ENCODE results near the gene TMEM63A. TPM values are rescaled to one million over a fixed set of nuclear protein-coding genes. Genes with fewer than 3 reads are reported as not detected.
"Not testable (repeated sequence)": the region's sequence is repeated elsewhere in the genome, so short reads cannot be mapped to it uniquely, and the experiment has no call there.

The TMEM63A gene
- total RNA-seq, 1 experiment from 2014 or later, result 93.9 TPM

DNA sequence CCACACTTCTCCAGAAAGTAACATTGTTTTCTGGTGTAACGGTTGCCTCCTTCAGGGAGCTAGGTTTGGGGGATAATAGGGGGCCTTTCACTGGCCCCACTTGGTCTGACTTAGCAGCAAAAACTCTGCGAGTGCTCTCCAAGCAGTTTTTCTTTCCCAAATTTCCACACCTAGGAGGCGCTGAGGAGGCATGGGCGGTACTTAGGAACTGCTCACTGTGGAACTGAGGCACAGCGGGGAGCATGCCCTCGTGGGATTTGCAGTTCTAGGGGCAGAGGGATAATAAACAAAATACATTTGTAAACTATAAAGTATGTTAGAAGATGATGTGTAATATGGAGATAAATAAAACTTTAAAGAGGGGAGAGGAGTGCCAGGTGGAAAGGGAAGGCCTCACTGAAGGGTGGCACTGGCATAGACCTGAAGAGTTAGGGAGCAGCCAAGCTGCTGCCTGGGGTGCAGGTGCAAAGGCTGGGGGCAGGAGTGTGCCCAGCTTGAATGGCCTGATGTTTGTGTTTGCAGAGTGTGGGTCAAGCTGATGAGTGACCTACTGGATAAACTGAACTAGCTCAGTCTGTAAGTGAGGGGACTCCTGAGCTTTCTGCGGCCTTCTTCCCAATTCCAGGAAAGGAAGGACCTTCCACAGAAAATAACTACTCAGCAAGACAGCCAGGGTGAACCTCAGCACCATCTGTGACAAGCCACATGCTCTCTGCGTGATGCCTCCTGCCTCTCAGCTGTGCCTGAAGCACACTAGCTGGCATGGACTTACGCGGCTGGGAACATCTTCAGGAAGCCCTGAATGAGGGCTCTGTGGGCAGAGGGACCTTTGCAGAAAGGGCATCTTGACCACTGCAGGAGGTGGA is 70.3 kb downstream of the TMEM63A start:
- no TSS peak for BruUV-seq (replicated peaks)
- H3K4me3 ChIP-seq (ENCODE audit: low read depth, low read length), result no peak overlapping the region
- Mint-ChIP-seq H3K36me3 (ENCODE audit: insufficient read depth, unreplicated experiment) (peaks cover 19% of the 10 kb centered on the region), H3K27ac (ENCODE audit: unreplicated experiment) (peak overlapping the region; percentile 53), H3K27me3 (ENCODE audit: insufficient read depth, unreplicated experiment) (no peaks in the 10 kb centered on the region), H3K9me3 (ENCODE audit: unreplicated experiment) (no peaks in the 10 kb centered on the region), H3K4me3 (ENCODE audit: unreplicated experiment) (peak overlapping the region; percentile 80), H3K4me1 (ENCODE audit: low read depth, unreplicated experiment) (peaks cover 27% of the 10 kb centered on the region)
- POLR2A ChIA-PET, result no interaction called here
- no peaks in the 10 kb centered on the region for H3K27me3 ChIP-seq (replicated peaks; ENCODE audit: control insufficient read depth, insufficient read depth, low read length)
- intact Hi-C loops (cut with micrococcal nuclease; ENCODE audit: unreplicated experiment), result loop anchor here (2.0 kb wide), 1 partner anchor 35 kb away; no protein-coding TSS in a partner anchor
- CTCF ChIA-PET, result interaction anchor here (0.6 to 1.1 kb wide), 3 partner anchors 10 to 140 kb away, joined by 3 to 6 read pairs (median 5); partner anchors contain the start of gene SRP9
- TF ChIP-seq, protein P1, sequence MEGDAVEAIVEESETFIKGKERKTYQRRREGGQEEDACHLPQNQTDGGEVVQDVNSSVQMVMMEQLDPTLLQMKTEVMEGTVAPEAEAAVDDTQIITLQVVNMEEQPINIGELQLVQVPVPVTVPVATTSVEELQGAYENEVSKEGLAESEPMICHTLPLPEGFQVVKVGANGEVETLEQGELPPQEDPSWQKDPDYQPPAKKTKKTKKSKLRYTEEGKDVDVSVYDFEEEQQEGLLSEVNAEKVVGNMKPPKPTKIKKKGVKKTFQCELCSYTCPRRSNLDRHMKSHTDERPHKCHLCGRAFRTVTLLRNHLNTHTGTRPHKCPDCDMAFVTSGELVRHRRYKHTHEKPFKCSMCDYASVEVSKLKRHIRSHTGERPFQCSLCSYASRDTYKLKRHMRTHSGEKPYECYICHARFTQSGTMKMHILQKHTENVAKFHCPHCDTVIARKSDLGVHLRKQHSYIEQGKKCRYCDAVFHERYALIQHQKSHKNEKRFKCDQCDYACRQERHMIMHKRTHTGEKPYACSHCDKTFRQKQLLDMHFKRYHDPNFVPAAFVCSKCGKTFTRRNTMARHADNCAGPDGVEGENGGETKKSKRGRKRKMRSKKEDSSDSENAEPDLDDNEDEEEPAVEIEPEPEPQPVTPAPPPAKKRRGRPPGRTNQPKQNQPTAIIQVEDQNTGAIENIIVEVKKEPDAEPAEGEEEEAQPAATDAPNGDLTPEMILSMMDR (IDR thresholded peaks at IDR 0.05; ENCODE audit: insufficient read depth in 1 of 2, low read depth in 1 of 2, low read length in 1 of 2, severe bottlenecking in 1 of 2, unreplicated experiment in 1 of 2), result no peak
- peak in 1 of 2 experiments; percentile 17 for DNase-seq
- peaks cover 33% of the 10 kb centered on the region for H3K4me1 ChIP-seq
- no peaks in the 10 kb centered on the region for H3K36me3 ChIP-seq (ENCODE audit: control insufficient read depth, insufficient read depth, low read length)
- H3K9me3 ChIP-seq, result no peaks in the 10 kb centered on the region

DNA sequence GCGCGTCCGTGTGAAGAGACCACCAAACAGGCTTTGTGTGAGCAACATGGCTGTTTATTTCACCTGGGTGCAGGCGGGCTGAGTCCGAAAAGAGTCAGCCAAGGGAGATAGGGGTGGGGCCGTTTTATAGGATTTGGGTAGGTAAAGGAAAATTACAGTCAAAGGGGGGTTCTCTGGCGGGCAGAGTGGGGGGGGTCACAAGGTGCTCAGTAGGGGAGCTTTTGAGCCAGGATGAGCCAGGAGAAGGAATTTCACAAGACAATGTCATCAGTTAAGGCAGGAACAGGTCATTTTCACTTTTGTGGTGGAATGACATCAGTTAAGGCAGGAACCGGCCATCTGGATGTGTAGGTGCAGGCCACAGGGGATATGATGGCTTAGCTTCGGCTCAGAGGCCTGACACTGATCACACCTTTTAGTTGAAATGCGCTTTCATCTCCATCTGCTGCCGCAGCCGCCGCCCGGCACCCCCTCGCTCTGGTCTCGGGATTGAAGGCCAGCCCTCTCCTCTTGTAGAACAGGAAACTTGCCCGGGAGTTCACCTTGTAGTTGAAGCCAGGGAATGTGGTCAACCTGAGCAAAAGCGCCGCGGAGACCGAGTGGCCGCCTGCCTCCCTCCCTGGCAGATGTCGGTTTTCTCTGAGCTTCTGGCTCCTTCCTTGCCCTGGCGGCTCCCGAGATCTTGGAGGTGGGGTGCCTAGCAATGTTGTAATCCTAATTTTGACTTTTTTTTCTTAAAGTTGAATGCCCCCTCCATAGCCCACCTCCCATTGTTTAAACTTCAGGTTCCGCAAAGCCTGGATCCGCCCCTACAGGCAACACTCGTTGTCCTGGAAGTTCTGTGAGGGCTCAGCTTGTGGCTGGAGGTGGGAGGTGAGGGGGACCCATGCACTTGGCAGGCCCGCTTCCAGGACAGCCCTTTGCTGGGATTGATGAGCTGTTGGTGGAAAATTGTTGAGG is 71.3 kb downstream of the TMEM63A start:
- peaks cover 19% of the 10 kb centered on the region for H3K36me3 Mint-ChIP-seq (ENCODE audit: insufficient read depth, unreplicated experiment)
- H3K9me3 ChIP-seq; H3K9me3 Mint-ChIP-seq (ENCODE audit: unreplicated experiment); H3K27me3 ChIP-seq (replicated peaks; ENCODE audit: control insufficient read depth, insufficient read depth, low read length); H3K36me3 ChIP-seq (ENCODE audit: control insufficient read depth, insufficient read depth, low read length); H3K27me3 Mint-ChIP-seq (ENCODE audit: insufficient read depth, unreplicated experiment); intact Hi-C loops (cut with micrococcal nuclease; ENCODE audit: unreplicated experiment): not testable (repeated sequence)
- peak overlapping the region; percentile 80 for H3K4me3 Mint-ChIP-seq (ENCODE audit: unreplicated experiment)
- Histone ChIP-seq H3K4me1 (peaks cover 33% of the 10 kb centered on the region), H3K4me3 (ENCODE audit: low read depth, low read length) (peak overlapping the region; percentile 89)
- peak overlapping the region; percentile 43 for H3K27ac Mint-ChIP-seq (ENCODE audit: unreplicated experiment)
- peak; percentile 54 to 62 for DNase-seq
- POLR2A ChIA-PET, result interaction anchor here (0.6 to 1.0 kb wide), 2 partner anchors 33 to 113 kb away, joined by 3 to 6 read pairs; partner anchors contain the start of genes PYCR2 and SRP9
- CTCF ChIA-PET, result interaction anchor here (0.6 to 1.2 kb wide), 5 partner anchors 9 to 39 kb away, joined by 3 to 18 read pairs (median 5); partner anchors contain the start of gene SRP9
- BruUV-seq (replicated peaks), result TSS peak; percentile 54
- peaks cover 27% of the 10 kb centered on the region for H3K4me1 Mint-ChIP-seq (ENCODE audit: low read depth, unreplicated experiment)

DNA sequence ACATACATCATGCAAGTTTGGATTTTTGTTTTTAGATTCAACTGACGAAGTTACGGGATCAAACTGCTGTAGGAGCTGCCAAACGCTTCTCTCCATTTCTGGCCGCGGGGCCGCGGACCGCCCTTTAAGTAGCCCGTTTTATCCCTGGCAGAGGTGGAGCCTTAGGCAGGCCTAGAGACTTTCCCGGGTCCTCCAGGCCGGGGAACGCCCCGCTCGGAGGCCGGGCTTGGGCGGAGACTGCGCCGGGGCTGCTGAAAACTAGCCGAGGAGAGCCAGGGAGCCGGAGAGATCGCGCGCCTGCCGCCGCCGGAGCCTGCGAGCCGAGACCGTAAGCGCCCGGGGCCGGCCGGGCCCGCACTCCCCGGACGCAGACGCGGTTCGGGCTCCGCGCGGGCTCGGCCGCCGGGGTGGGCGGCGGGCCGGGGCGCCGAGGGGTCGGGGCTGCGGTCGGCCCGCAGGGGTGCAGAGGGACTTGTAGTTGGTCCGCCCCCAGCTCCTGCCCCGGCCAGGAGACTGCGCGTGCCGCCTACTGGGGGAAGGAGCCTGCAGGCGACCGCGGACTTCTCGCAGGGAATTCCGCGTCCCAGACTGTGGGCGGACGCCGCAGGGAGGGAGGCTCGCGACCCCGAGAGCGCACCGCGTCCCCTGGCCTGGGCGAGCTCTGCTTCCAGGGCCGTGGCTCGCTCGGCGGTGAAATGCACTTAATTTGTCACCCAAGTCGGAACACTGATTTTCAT is 72.2 kb downstream of the TMEM63A start, which contains the start of gene EPHX1:
Gene EPHX1, plus strand, starts transcription at position 283 of the 737 bp plus-strand sequence. CDS start 18,606 bp downstream, outside the sequence.
- Mint-ChIP-seq H3K27ac (ENCODE audit: unreplicated experiment) (peak within 1 kb of the TSS; percentile 43), H3K4me1 (ENCODE audit: low read depth, unreplicated experiment) (peaks cover 27% of the 10 kb centered on the region), H3K27me3 (ENCODE audit: insufficient read depth, unreplicated experiment) (no peaks in the 10 kb centered on the region), H3K36me3 (ENCODE audit: insufficient read depth, unreplicated experiment) (peaks cover 19% of the 10 kb centered on the region), H3K4me3 (ENCODE audit: unreplicated experiment) (peak within 1 kb of the TSS; percentile 80), H3K9me3 (ENCODE audit: unreplicated experiment) (no peaks in the 10 kb centered on the region)
- H3K27me3 ChIP-seq (replicated peaks; ENCODE audit: control insufficient read depth, insufficient read depth, low read length), result no peaks in the 10 kb centered on the region
- H3K4me1 ChIP-seq, result peaks cover 33% of the 10 kb centered on the region
- BruUV-seq (replicated peaks), result no TSS peak
- no peaks in the 10 kb centered on the region for H3K36me3 ChIP-seq (ENCODE audit: control insufficient read depth, insufficient read depth, low read length)
- TF ChIP-seq, protein P1 (IDR thresholded peaks at IDR 0.05; ENCODE audit: insufficient read depth in 1 of 2, low read depth in 1 of 2, low read length in 1 of 2, severe bottlenecking in 1 of 2, unreplicated experiment in 1 of 2), result peak; percentile 16 to 53
- peak within 1 kb of the TSS; percentile 89 for H3K4me3 ChIP-seq (ENCODE audit: low read depth, low read length)
- CTCF ChIA-PET, result interaction anchor here (0.6 to 1.2 kb wide), 6 partner anchors 10 to 157 kb away, joined by 3 to 18 read pairs (median 3); partner anchors contain the start of genes ENAH and SRP9
- intact Hi-C loops (cut with micrococcal nuclease; ENCODE audit: unreplicated experiment), result no loop called here
- DNase-seq, result peak; percentile 89 to 93
- no peaks in the 10 kb centered on the region for H3K9me3 ChIP-seq
- POLR2A ChIA-PET, result interaction anchor here (0.5 to 1.0 kb wide), 3 partner anchors 15 to 114 kb away, joined by 3 to 6 read pairs (median 3); partner anchors contain the start of genes PYCR2 and SRP9
